Thoracic aorta (tissue), 2 donors: Measurements from ENCODE around the gene MRPL20. TPM values are rescaled to one million over a fixed set of nuclear protein-coding genes. Genes with fewer than 3 reads are reported as not detected.

Experiments used
- ATAC-seq: fragments of 150-250 bp; one replicate; pipeline ENCODE4 v1.8.0; 2017; ENCODE audit warnings: low read depth; ENCODE audit not compliant: insufficient number of reproducible peaks, low FRiP score
- DNase-seq: peaks from one replicate; pipeline ENCODE4 v3.0.0-alpha.2; 2020; ENCODE audit warnings: low spot score
- H3K27ac ChIP-seq, 2 donors: fragments of 200-600 bp; sonication (generic); 1 replicate in 1 of 2; 2 replicates in 1 of 2; pipeline ENCODE4 v1.5.1; 2016; ENCODE audit warnings: mild to moderate bottlenecking in 2 of 2, moderate library complexity in 2 of 2
- H3K27me3 ChIP-seq: fragments of 200-600 bp; sonication (generic); replicated peaks from 2 replicates; pipeline ENCODE4 v1.6.0; 2016; ENCODE audit warnings: mild to moderate bottlenecking; ENCODE audit not compliant: insufficient read depth
- H3K36me3 ChIP-seq: fragments of 200-600 bp; sonication (generic); one replicate; pipeline ENCODE4 v1.5.1; 2016
- H3K4me1 ChIP-seq, 2 donors: fragments of 200-600 bp; sonication (generic); 1 replicate in 1 of 2; 2 replicates in 1 of 2; pipeline versions ENCODE4 v1.5.1 to v1.6.0; 2016; ENCODE audit warnings: low read depth in 2 of 2, mild to moderate bottlenecking in 1 of 2; ENCODE audit not compliant: control insufficient read depth in 1 of 2
- H3K4me3 ChIP-seq: fragments of 200-600 bp; sonication (generic); 2 replicates; pipeline ENCODE4 v1.5.1; 2016; ENCODE audit warnings: mild to moderate bottlenecking
- H3K9me3 ChIP-seq: fragments of 200-600 bp; sonication (generic); 2 replicates; pipeline ENCODE4 v1.5.1; 2016
- total RNA-seq, 2 donors: library from RNA; depleted of rRNA; stranded (reverse); fragments of >200 nt; gene quantifications; one replicate each; pipeline versions ENCODE4 v1.1.0 to v1.2.3, GENCODE V29; 2016
- TF ChIP-seq, protein P1 (sequence below): fragments of 200-600 bp; sonication (generic); IDR thresholded peaks from one replicate; pipeline ENCODE4 v1.5.1; 2019; ENCODE audit warnings: antibody characterized with exemption

Gene MRPL20
- total RNA-seq, 2 donors from 2014 or later = 96.9 to 121 TPM

DNA sequence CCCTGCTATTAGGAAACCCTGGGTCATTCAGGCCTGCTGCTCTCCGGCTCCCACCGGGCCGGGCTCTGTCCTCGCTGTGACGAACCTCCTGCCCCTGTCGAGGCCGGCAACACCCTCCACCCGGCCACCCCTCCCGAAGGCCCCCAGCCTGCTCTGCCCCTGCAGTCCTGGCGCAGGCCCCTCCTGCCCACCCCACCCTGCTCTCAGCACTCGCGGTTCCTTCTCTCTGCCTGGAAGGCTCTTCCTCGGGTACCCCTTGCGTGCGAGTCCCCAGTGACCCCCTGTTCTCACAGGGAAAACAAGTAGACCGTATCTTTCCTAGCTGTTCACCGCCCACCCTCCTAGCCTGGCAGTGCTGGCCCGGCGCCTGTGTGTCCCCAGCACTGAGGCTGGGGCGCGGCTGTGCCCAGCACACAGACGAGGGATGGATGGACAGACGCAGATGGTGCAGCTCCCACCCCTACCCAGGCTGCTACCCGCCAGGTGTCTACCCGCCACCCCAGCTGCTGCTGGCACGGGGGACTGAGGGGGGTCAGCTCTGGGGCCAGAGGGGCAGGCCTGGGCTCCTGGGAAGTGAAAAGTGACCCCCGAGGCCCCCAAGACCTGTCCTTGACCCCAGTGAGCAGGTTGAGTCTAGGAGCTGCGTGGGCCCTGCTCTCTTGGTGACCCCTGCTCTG, 25.3 kb upstream of the MRPL20 start:
- Histone ChIP-seq H3K36me3 (no peaks in the 10 kb centered on the region), H3K9me3 (no peaks in the 10 kb centered on the region), H3K4me3 (no peak overlapping the region), H3K4me1 (peaks cover 15 to 61% of the 10 kb centered on the region in 2 donors), H3K27me3 (no peaks in the 10 kb centered on the region), H3K27ac (peak overlapping the region; percentile 26 to 83)
- no peak for DNase-seq
- no peak for ATAC-seq
- TF ChIP-seq, protein P1, sequence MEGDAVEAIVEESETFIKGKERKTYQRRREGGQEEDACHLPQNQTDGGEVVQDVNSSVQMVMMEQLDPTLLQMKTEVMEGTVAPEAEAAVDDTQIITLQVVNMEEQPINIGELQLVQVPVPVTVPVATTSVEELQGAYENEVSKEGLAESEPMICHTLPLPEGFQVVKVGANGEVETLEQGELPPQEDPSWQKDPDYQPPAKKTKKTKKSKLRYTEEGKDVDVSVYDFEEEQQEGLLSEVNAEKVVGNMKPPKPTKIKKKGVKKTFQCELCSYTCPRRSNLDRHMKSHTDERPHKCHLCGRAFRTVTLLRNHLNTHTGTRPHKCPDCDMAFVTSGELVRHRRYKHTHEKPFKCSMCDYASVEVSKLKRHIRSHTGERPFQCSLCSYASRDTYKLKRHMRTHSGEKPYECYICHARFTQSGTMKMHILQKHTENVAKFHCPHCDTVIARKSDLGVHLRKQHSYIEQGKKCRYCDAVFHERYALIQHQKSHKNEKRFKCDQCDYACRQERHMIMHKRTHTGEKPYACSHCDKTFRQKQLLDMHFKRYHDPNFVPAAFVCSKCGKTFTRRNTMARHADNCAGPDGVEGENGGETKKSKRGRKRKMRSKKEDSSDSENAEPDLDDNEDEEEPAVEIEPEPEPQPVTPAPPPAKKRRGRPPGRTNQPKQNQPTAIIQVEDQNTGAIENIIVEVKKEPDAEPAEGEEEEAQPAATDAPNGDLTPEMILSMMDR = no peak

DNA sequence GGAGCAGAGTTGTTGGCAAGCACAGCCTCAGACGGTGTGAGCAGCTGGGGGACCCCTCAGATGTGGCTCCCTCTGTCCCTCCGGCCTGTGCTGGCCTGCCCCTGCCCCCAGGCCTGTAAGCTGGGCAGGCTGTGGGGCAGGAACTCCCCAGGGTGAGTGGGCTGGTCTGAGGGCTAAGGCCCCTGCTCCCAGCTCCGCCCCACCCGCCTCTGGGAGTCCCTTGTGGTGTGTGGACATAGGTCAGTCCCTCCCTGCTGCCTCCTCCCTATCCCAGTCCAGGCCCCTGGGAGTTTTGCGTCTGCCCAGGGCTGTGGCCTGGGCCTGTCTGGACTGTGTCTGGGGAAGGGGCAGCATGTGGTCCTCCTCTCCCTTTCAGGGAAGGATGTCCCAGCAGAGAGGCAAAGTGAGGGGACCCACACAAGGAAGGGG, 24.8 kb upstream of the MRPL20 start:
- DNase-seq (no peak), ATAC-seq (no peak)
- Histone ChIP-seq H3K27ac (peak overlapping the region; percentile 26 to 75), H3K36me3 (no peaks in the 10 kb centered on the region), H3K27me3 (no peaks in the 10 kb centered on the region), H3K4me3 (no peak overlapping the region), H3K4me1 (peaks cover 15 to 56% of the 10 kb centered on the region in 2 donors), H3K9me3 (no peaks in the 10 kb centered on the region)
- TF ChIP-seq, protein P1 = no peak

DNA sequence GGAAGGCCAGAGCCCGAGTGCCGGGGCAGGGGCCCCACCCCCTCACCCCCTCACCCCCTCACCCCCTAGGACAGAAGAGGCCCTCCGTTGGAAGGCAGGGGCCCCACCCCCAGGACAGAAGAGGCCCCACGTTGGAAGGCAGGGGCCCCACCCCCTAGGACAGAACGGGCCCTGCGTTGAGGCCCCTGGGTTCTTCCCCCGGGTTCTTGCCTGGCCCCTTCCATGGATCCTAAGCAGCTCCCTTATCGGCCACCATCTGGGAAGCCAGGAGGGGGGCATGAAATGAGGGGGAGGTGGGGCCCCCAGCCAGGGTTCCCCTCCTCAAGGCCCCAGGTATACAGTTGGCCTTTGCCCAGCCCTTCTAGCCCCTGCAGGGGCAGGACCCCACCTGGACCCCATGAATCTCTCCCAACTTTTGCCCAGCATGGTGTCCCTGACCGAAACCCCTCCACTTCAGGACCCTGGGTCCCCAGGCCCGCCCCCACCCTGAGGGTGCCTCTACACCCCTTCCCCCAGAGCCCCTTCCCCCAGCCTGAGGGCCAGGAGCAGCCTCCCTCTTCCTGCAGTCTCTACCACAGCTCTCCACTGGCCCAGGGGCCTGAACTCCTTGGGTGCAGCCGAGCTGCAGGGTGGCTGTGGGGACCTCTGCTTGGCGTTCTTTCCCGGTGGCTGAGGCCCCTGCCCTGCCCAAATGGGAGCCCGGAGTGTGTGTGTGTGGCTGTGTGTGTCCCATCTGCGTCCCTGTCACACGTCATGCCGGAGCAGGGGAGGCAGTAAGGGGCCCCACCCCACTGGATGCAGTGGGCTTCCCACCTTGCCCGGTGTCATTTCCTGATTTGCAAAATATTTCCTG, 24.1 kb upstream of the MRPL20 start:
- ATAC-seq (no peak), DNase-seq (no peak)
- no peaks in the 10 kb centered on the region for H3K9me3 ChIP-seq
- TF ChIP-seq, protein P1 = no peak
- H3K4me1 ChIP-seq = peaks cover 14 to 52% of the 10 kb centered on the region in 2 donors
- peak overlapping the region; percentile 75 to 83 for H3K27ac ChIP-seq
- H3K4me3 ChIP-seq = no peak overlapping the region
- no peaks in the 10 kb centered on the region for H3K36me3 ChIP-seq
- H3K27me3 ChIP-seq = no peaks in the 10 kb centered on the region

DNA sequence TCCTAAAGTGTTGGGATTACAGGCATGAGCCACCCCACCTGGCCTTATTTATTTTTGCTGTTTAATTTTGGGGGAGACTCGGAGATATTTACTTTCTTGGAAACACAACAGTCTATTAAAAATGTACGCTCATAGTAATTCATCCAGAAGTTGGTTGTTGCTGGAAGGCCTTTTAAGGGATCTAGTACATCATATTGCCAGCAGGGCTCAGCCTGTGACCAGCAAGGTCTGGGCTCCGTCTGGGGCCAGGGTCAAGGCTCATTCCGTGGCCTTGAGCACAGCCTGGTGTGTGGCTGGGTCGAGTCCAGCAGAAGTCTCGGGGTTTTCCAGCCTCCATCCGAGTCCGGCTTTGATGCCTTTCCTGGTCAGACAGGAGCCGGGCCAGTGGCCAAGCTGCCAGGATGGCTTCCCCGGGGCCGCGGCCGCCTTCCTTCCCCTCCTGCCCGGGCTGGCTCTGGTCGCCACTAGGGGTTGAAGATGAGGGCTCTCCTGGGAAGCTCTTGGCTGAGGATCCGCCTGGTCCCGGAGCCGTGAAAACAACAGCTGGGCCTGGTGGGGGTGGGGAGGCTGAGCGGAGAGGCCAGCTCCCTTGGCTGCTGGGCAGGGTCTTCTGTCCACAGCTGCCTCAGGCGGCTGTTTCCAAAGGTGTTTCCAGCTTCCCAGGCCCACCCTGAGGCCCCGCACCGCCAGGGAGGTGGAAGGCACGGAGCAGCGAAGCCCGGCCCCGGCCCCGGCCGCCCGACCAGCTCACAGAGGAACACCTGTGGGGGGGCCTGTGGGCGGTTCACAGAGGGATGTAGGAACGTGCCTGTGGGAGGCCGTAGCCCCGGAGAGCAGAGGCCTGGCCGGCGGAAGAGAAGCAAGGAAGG, 23.3 kb upstream of the MRPL20 start:
- ATAC-seq = no peak
- H3K4me3 ChIP-seq = peak overlapping the region; percentile 45
- TF ChIP-seq, protein P1 = peak; percentile 24
- DNase-seq = no peak
- no peaks in the 10 kb centered on the region for H3K27me3 ChIP-seq
- H3K4me1 ChIP-seq = peaks cover 10 to 47% of the 10 kb centered on the region in 2 donors
- H3K9me3 ChIP-seq = no peaks in the 10 kb centered on the region
- peak overlapping the region; percentile 75 to 83 for H3K27ac ChIP-seq
- no peaks in the 10 kb centered on the region for H3K36me3 ChIP-seq
